GM13977 (cell line): Measurements from ENCODE around the gene PRSS50.

Source experiments
- DNase-seq: peaks from one replicate; pipeline ENCODE4 v3.0.0; 2012; ENCODE audit warnings: low spot score
- in situ Hi-C: fragments of 300-500 bp; cut with MboI; formaldehyde crosslinking; loops from one replicate; pipeline ENCODE4 v1.12.0; 2022; ENCODE audit warnings: low sequenced_read_pairs, low pct_unique_long_range_greater_than_20kb, mixed read lengths, inconsistent platforms; ENCODE audit not compliant: unreplicated experiment
- TF ChIP-seq, protein P1 (sequence below): IDR thresholded peaks from 2 replicates; pipeline ENCODE4 v1.5.1; 2012; ENCODE audit warnings: mild to moderate bottlenecking, control low read depth; ENCODE audit not compliant: insufficient read depth; ENCODE audit errors: extremely low read depth, missing control alignments

Gene PRSS50

GRCh38 chr3:46675843-46676567 is 41.7 kb downstream of the PRSS50 start:
- no peak for DNase-seq
- TF ChIP-seq, protein P1, sequence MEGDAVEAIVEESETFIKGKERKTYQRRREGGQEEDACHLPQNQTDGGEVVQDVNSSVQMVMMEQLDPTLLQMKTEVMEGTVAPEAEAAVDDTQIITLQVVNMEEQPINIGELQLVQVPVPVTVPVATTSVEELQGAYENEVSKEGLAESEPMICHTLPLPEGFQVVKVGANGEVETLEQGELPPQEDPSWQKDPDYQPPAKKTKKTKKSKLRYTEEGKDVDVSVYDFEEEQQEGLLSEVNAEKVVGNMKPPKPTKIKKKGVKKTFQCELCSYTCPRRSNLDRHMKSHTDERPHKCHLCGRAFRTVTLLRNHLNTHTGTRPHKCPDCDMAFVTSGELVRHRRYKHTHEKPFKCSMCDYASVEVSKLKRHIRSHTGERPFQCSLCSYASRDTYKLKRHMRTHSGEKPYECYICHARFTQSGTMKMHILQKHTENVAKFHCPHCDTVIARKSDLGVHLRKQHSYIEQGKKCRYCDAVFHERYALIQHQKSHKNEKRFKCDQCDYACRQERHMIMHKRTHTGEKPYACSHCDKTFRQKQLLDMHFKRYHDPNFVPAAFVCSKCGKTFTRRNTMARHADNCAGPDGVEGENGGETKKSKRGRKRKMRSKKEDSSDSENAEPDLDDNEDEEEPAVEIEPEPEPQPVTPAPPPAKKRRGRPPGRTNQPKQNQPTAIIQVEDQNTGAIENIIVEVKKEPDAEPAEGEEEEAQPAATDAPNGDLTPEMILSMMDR: no peak
- in situ Hi-C loops: no loop called here

GRCh38 chr3:46675426-46675825 is 42.2 kb downstream of the PRSS50 start:
- TF ChIP-seq, protein P1: no peak
- DNase-seq: no peak
- in situ Hi-C loops: no loop called here

DNA sequence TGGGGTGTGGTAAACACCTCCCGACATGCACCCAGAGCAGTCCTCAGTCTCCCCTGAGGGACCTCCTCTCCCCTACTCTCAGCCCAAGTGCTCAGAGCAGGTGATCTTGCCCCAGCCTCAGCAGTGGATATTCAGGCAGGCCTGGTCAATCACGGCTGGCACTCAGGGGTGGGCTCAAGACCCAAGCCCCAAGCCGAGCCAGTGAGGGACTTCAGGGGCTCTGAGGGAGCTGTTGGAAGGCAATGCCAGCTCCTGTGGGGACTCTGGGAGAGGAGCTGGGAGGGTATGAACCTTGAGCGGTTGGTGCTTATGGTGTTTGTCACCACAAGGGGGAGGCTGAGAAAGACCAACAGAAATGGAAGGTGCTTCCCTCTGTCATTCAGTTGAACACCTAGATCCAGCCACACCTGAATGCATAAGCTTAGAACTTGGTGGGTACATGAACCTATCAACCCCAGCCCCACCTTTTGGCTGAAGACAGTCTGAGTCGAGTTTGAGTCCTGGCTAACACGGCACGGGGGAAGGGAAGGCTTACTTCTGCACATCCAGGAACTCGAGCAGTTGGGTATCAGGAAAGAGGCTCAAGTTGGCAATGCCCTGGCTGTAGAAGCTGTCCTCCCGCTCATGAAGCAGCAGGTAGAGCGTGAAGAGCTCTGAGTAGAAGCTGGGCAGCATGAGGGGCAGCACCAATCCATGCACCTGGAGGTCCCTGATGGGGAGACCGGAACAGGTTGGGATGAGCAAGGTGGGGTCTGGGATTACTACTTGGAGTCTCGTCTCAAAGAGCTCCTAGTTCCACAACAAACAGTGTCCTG is 43.4 kb downstream of the PRSS50 start:
- DNase-seq: no peak
- TF ChIP-seq, protein P1: peak; percentile 10
- in situ Hi-C loops: no loop called here

DNA sequence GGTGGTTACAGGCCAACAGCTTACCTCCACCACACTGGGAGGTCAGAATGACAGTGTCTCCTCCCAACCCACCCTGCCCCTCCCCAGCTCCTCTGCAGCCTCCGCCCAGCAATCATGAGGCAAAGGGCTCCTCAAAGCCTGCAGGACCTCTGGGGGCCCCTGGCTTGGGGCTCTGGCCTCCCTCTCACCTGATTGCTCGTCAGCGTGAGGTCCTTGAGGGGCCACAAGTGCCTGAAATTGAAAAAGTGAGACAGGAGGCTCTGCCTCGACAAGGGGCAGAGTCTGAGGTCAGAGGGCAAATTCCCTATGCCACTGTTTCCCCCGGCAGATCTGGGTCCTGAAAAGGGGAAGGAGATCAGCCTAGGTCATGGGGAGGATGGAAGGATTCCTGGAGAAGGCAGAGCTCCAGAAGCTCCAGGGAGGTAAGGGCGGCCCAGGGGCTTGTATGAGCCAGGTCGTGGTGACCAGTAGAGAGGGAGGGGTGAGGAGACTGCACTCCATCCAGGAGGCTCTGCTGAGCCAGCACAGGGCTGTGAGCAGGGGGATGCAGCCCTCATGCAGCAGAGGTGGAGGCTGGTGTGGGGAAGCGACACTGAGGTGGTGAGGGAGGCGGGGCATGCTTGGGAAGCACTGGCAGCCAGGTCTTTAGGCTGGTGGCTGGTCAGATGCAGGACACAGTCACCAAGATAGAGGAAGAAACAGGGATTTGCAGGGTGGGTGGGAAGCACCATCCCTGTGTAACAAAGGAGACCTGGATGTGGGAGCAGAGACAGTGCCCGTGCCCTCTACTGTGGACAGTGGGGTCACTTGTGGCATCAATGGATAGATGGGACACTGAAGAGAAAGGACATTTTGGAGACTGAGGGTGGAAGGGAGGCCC is 44.3 kb downstream of the PRSS50 start:
- DNase-seq: no peak
- in situ Hi-C loops: no loop called here
- TF ChIP-seq, protein P1: no peak

DNA sequence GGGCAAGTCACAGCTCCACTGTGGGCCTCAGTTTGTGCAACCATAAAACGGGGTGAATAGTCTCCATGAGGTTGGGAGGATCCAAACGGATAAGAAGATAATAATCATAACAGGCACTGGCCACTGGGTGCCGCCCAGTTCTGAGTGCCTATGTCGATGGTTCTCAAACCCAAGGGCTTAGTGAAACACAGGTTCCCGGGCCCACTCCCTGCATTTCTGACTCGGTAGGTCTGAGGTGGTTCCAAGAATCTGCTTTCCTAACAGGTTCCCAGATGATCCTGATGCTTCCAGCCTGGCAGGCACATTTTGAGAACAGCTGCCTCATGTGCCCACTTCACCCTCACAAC is 45.3 kb downstream of the PRSS50 start:
- DNase-seq: no peak
- in situ Hi-C loops: no loop called here
- TF ChIP-seq, protein P1: no peak
